Effector CD8-positive, alpha-beta T cell (primary cell): ENCODE data around the gene NOTCH1.

Source experiments
- DNase-seq: peaks from one replicate; lab custom pipeline; 2025; lab: John Stamatoyannopoulos, UW

Gene NOTCH1

GRCh38 chr9:136465500-136466154 lies 80.2 kb downstream of the NOTCH1 start:
- no peak for DNase-seq

GRCh38 chr9:136464241-136464640 lies 81.6 kb downstream of the NOTCH1 start:
- no peak for DNase-seq

GRCh38 chr9:136463578-136463977 lies 82.3 kb downstream of the NOTCH1 start:
- no peak for DNase-seq

- no peak for DNase-seq
Observed at GRCh38 chr9:136462664-136463063, 83.2 kb downstream of the NOTCH1 start.

GRCh38 chr9:136460772-136461325 lies 85.0 kb downstream of the NOTCH1 start:
- no peak for DNase-seq

GRCh38 chr9:136459425-136459824 lies 86.4 kb downstream of the NOTCH1 start:
- no peak for DNase-seq

GRCh38 chr9:136457326-136457725 lies 88.5 kb downstream of the NOTCH1 start:
- DNase-seq: no peak

GRCh38 chr9:136456258-136456657 lies 89.6 kb downstream of the NOTCH1 start:
- no peak for DNase-seq

GRCh38 chr9:136455043-136456002 lies 90.5 kb downstream of the NOTCH1 start:
- no peak for DNase-seq

- no peak for DNase-seq
Observed at GRCh38 chr9:136454026-136454796, 91.6 kb downstream of the NOTCH1 start.

GRCh38 chr9:136453326-136453725 lies 92.5 kb downstream of the NOTCH1 start:
- no peak for DNase-seq

- DNase-seq: no peak
Observed at GRCh38 chr9:136451221-136451877, 94.5 kb downstream of the NOTCH1 start.

GRCh38 chr9:136448655-136449054 lies 97.2 kb downstream of the NOTCH1 start:
- no peak for DNase-seq

GRCh38 chr9:136447173-136447778 lies 98.6 kb downstream of the NOTCH1 start:
- DNase-seq: no peak

GRCh38 chr9:136445799-136446198 lies 100.0 kb downstream of the NOTCH1 start:
- DNase-seq: no peak
